ENCODE results near the gene S100A7A.
"Not testable (repeated sequence)": the region's sequence is repeated elsewhere in the genome, so short reads cannot be mapped to it uniquely, and the experiment has no call there.

The S100A7A gene

DNA sequence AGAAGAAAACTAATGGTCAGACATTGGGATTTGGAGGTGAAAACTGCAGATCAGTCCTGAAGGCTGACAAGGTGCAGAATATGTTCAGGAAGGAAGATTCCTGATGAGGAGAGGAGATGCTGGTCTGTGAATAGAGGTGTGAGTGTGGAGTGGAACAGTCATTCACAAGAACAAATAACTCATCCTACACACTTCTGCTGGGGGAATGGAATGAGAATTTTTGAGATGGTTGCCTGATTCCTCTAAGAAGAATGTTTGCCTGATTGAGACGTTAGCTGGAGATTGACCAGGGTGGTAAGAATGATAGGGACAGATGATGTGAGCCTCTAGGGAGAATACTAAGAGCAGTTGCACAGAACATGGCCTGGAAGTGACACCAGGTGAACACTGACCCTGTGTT is 40.1 kb downstream of the S100A7A start:
- DNase-seq (ENCODE audit: low read depth): no peak
- H3K4me3 ChIP-seq (ENCODE audit: low read length): no peak overlapping the region
- TF ChIP-seq, protein P1, sequence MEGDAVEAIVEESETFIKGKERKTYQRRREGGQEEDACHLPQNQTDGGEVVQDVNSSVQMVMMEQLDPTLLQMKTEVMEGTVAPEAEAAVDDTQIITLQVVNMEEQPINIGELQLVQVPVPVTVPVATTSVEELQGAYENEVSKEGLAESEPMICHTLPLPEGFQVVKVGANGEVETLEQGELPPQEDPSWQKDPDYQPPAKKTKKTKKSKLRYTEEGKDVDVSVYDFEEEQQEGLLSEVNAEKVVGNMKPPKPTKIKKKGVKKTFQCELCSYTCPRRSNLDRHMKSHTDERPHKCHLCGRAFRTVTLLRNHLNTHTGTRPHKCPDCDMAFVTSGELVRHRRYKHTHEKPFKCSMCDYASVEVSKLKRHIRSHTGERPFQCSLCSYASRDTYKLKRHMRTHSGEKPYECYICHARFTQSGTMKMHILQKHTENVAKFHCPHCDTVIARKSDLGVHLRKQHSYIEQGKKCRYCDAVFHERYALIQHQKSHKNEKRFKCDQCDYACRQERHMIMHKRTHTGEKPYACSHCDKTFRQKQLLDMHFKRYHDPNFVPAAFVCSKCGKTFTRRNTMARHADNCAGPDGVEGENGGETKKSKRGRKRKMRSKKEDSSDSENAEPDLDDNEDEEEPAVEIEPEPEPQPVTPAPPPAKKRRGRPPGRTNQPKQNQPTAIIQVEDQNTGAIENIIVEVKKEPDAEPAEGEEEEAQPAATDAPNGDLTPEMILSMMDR (IDR thresholded peaks at IDR 0.05; ENCODE audit: insufficient read depth, low read depth, low read length, missing control alignments): no peak

DNA sequence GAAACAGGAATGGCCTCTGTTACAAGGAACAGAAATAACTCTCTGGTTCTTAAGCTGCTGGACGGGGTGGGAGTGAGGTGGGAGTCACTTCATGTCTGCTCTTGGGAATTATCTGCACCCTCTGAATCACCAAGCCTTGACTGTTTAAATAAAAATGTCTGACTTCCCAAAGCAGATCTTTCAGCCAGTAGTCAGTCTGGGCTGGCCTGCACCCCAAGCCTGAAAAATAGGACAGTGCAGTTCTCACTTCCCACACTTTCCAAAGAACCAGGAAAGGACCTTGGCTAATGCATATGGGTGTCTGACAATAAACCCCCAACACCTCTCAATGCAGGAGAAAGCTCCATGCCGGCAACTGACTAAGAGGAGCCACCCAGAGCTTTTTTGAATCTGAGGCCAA is 43.3 kb downstream of the S100A7A start:
- TF ChIP-seq, protein P1 (IDR thresholded peaks at IDR 0.05; ENCODE audit: insufficient read depth, low read depth, low read length, missing control alignments): no peak
- no peak overlapping the region for H3K4me3 ChIP-seq (ENCODE audit: low read length)
- DNase-seq (ENCODE audit: low read depth): no peak

DNA sequence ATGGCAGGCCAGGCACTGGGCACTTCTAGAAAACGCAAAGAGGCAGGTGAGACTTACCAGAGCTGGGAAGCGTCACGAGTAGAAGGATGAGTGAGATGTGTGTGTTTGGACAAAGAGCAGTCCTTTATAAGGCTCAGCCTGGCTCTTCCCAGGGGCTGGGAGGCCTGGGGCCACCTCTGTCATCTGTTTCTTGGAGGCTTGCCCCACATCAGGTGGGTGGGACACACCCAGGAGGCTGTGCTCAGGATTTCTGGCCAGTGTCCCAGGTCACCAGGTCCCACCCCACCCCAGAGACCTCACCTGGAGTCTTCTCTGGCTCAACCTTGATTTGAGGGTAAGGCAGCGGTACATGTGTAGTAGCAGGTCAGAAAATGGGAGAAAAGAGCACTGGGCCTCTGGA is 44.2 kb downstream of the S100A7A start, which contains the start of gene S100A7:
Gene S100A7 (minus strand): TSS at position 101 of the 400 bp plus-strand sequence. CDS start 1,638 bp downstream, outside the sequence.
- H3K4me3 ChIP-seq (ENCODE audit: low read length): no peak within 1 kb of the TSS
- DNase-seq (ENCODE audit: low read depth): no peak
- TF ChIP-seq, protein P1 (IDR thresholded peaks at IDR 0.05; ENCODE audit: insufficient read depth, low read depth, low read length, missing control alignments): no peak

DNA sequence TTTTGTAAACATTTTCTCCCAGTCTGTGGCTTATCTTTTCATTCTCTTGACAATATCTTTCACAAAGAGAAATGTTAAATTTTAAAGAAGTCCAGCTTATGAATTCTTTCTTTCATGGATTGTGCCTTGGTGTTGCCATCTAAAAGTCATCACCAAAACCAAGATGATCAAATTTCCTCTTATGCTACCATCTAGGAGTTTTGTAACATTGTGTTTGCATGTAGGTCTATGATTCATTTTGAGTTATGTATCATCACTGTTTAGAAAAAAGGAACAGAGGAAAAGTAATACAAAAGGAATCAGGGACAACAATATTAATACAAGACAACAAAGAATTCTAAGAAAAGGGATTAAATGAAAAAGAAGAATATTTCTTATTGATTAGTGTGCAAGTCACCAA is 46.4 kb downstream of the S100A7A start:
- H3K4me3 ChIP-seq (ENCODE audit: low read length): not testable (repeated sequence)
- DNase-seq (ENCODE audit: low read depth): peak; percentile 66

DNA sequence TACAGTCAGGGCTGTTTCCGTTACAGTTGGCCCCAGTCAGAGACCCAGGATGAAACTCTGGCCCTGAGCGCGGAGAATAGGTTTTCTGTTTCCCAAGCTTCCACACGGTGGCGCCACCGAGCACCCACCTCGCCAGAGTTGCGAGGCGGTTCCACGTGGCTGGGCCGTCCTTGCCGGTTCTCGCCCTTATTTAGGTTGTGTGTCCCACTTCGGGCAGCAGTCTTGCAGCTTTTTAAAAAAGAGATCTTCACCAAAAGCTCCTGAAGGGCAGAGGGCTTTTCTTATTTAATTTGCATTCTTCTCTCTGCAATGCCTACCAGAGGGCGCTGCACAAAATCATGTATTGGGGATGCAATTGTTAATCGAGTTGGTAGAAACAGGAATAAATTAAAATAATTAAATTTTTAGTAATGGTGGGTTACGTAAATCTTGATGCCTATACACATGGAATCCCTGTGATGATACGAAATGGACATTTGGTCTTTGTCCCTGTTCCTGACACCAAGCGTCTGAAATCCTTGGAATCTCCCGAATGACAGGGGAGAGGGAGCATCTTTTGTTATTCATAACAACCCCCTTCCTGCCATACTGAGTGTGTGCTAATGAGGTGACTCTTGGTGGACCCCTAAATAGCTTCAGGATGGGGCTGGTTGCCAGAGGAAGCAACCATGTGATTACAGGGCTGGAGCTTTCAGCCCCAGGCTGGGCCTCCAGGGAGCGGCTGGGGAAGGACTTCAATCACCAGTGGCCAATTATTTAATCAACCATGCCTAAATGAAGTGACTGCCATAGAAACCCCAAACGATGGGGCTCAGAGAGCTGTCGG is 49.7 kb downstream of the S100A7A start:
- no peak overlapping the region for H3K4me3 ChIP-seq (ENCODE audit: low read length)
- DNase-seq (ENCODE audit: low read depth): peak; percentile 46
- TF ChIP-seq, protein P1 (IDR thresholded peaks at IDR 0.05; ENCODE audit: insufficient read depth, low read depth, low read length, missing control alignments): peak; percentile 76

DNA sequence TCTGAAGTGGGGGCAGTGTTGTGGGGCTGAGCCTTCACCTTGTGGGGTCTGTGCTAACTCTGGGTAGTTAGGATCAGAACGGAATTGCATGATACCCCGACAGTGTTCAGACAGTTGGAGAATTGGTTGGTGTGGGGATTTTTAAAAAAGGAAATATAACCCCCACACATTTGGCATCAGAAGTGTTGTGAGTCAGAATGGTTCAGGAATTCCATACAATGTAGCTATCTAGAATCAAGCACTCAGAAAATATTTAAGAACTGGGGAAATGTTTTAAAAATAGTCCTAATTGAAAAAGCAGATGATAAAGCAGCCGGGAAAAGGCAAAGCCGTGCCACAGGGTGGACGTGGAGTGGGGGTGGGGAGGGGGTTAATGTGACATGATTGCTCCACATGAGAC is 50.6 kb downstream of the S100A7A start:
- TF ChIP-seq, protein P1 (IDR thresholded peaks at IDR 0.05; ENCODE audit: insufficient read depth, low read depth, low read length, missing control alignments): no peak
- H3K4me3 ChIP-seq (ENCODE audit: low read length): no peak overlapping the region
- no peak for DNase-seq (ENCODE audit: low read depth)

DNA sequence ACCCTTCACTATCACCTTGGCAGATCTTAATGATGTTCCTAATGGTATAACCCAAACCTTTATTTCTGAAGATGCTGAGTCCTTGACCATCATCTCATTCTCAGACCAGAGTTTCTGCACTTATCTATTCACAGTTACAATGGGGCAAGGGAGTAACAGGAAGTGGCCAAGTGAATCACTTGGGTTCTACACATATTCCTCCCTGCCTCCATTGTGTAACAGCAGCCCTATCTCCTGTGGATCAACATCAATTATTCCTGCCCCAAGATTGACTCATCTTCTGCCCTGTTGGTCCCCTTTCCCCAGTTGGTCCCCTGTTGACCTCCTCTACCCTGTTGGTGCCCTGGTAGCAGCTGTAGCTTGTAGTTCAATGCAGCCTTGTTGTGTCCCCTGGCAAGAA is 54.4 kb downstream of the S100A7A start:
- DNase-seq (ENCODE audit: low read depth): peak; percentile 41

More for the DNA sequence above, 54.4 kb downstream of the S100A7A start:
- TF ChIP-seq, protein P1 (IDR thresholded peaks at IDR 0.05; ENCODE audit: insufficient read depth, low read depth, low read length, missing control alignments): no peak
- no peak overlapping the region for H3K4me3 ChIP-seq (ENCODE audit: low read length)

Measured in epithelial cell of esophagus (primary cell).